ENCODE results near the gene IRF7. TPM values are rescaled to one million over a fixed set of nuclear protein-coding genes. Genes with fewer than 3 reads are reported as not detected.
"Not testable (repeated sequence)": the region's sequence is repeated elsewhere in the genome, so short reads cannot be mapped to it uniquely, and the experiment has no call there.

IRF7 gene
- total RNA-seq, 2 experiments from 2014 or later = 83.2 to 92.7 TPM

DNA sequence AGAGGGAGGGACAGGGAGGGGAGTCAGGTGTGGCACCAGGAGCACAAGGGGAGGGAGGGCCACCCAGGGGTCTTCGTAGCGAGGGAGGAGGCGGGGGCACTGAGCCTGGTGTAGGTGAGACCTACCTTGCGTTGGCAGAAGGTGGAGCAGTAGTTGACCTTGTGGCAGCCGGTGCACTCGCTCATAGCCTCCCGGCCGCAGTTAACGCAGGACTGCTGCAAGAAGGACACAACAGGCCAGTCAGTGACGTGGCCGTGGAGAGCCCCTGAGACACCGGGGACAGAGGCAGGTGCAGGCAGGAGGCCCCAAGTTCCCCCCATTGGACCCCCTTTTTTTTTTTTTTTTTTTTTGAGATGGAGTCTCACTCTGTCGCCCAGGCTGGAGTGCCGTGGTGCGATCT is 38.1 kb upstream of the IRF7 start:
- CTCF ChIA-PET = no interaction called here
- Mint-ChIP-seq H3K27me3 (ENCODE audit: low read depth) (no peaks in the 10 kb centered on the region), H3K4me3 (no peak overlapping the region), H3K27ac (no peak overlapping the region), H3K36me3 (ENCODE audit: low read depth) (peaks cover 15% of the 10 kb centered on the region), H3K4me1 (ENCODE audit: low read depth) (no peaks in the 10 kb centered on the region), H3K9me3 (no peaks in the 10 kb centered on the region)
- intact Hi-C loops (cut with micrococcal nuclease) = no loop called here
- DNase-seq = no peak

DNA sequence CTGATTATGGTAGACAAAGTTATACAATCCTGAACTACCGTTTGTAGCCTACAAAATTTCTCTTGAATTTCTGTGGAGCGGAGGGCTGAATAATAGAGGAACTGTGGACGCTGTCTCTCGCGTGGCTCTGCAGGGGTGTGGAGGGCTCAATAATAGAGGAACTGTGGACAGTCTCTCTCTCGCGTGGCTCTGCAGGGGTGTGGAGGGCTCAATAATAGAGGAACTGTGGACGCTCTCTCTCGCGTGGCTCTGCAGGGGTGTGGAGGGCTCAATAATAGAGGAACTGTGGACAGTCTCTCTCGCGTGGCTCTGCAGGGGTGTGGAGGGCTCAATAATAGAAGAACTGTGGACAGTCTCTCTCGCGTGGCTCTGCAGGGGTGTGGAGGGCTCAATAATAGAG is 37.4 kb upstream of the IRF7 start:
- DNase-seq; H3K4me1 Mint-ChIP-seq (ENCODE audit: low read depth); H3K4me3 Mint-ChIP-seq; H3K27me3 Mint-ChIP-seq (ENCODE audit: low read depth); H3K27ac Mint-ChIP-seq; H3K9me3 Mint-ChIP-seq; intact Hi-C loops (cut with micrococcal nuclease): not testable (repeated sequence)
- H3K36me3 Mint-ChIP-seq (ENCODE audit: low read depth) = peaks cover 15% of the 10 kb centered on the region
- CTCF ChIA-PET = interaction anchor here (0.6 kb wide), 1 partner anchor 29 kb away, joined by 4 read pairs; no protein-coding TSS in a partner anchor

DNA sequence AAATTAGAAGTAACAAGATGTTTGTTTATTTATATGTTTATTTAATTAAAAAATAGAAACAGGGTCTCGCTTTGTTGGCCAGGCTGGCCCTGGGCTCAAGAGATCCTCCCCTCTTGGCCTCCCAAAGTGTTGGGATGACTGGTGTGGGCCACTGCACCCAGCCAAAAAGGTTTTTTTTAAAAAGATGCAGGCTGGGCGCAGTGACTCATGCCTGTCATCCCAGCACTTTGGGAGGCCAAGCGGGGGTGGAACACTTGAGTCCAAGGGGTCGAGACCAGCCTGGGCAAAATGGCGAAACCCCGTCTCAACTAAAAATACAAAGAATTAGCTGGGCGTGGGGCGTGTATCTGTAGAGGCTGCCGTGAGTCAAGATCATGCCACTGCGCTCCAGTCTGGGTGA is 34.7 kb upstream of the IRF7 start:
- no peaks in the 10 kb centered on the region for H3K4me1 Mint-ChIP-seq (ENCODE audit: low read depth)
- no peaks in the 10 kb centered on the region for H3K27me3 Mint-ChIP-seq (ENCODE audit: low read depth)
- no peak overlapping the region for H3K4me3 Mint-ChIP-seq
- intact Hi-C loops (cut with micrococcal nuclease) = no loop called here
- H3K27ac Mint-ChIP-seq = no peak overlapping the region
- no peaks in the 10 kb centered on the region for H3K9me3 Mint-ChIP-seq
- CTCF ChIA-PET = interaction anchor here (0.7 to 1.7 kb wide), 2 partner anchors 72 to 91 kb away, joined by 3 to 7 read pairs; no protein-coding TSS in a partner anchor
- no peak for DNase-seq
- peaks cover 18% of the 10 kb centered on the region for H3K36me3 Mint-ChIP-seq (ENCODE audit: low read depth)

DNA sequence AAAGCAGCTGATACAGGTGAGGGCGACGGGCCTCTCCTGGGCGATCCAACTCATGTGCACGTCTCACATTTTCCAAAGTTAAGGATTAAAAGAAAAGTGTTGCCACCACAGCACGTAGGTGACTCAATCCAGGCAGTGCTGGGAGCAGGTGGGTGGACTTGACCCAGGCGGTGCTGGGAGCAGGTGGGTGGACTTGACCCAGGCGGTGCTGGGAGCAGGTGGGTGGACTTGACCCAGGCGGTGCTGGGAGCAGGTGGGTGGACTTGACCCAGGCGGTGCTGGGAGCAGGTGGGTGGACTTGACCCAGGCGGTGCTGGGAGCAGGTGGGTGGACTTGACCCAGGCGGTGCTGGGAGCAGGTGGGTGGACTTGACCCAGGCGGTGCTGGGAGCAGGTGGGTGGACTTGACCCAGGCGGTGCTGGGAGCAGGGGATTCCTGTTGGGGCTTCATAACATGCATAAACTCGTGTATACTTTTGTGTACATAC is 32.0 kb upstream of the IRF7 start:
- CTCF ChIA-PET, H3K9me3 Mint-ChIP-seq: not testable (repeated sequence)
- H3K36me3 Mint-ChIP-seq (ENCODE audit: low read depth) = peaks cover 13% of the 10 kb centered on the region

DNA sequence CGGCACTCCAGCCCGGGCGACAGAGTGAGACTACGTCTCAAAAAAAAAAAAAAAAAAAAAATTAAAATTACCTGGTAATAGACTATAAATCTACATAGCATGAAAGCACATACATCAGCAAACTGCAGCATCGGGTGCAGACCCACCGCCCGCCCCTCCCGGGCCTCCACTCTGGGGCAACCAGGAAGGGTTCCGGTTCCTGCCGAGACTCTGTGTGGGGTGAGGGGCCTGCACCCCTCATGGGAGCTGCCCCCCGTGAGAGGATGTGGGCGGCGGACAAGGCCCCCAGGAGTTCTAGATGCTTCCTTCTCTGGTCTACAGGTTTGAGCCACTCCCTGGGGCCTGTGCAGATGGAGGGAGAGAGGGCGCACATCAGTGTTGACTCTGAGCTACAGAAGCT is 30.5 kb upstream of the IRF7 start:
- CTCF ChIA-PET = interaction anchor here (0.5 to 0.9 kb wide), 3 partner anchors 10 to 376 kb away, joined by 3 to 4 read pairs (median 3); no protein-coding TSS in a partner anchor
- intact Hi-C loops (cut with micrococcal nuclease) = no loop called here
- H3K4me1 Mint-ChIP-seq (ENCODE audit: low read depth) = no peaks in the 10 kb centered on the region
- H3K36me3 Mint-ChIP-seq (ENCODE audit: low read depth) = peaks cover 8% of the 10 kb centered on the region
- H3K27me3 Mint-ChIP-seq (ENCODE audit: low read depth) = no peaks in the 10 kb centered on the region
- H3K27ac Mint-ChIP-seq = no peak overlapping the region
- H3K9me3 Mint-ChIP-seq = no peaks in the 10 kb centered on the region
- no peak for DNase-seq
- no peak overlapping the region for H3K4me3 Mint-ChIP-seq

More for the DNA sequence above, 32.0 kb upstream of the IRF7 start:
- H3K27me3 Mint-ChIP-seq (ENCODE audit: low read depth); H3K4me1 Mint-ChIP-seq (ENCODE audit: low read depth); DNase-seq; intact Hi-C loops (cut with micrococcal nuclease); H3K27ac Mint-ChIP-seq; H3K4me3 Mint-ChIP-seq: not testable (repeated sequence)

DNA sequence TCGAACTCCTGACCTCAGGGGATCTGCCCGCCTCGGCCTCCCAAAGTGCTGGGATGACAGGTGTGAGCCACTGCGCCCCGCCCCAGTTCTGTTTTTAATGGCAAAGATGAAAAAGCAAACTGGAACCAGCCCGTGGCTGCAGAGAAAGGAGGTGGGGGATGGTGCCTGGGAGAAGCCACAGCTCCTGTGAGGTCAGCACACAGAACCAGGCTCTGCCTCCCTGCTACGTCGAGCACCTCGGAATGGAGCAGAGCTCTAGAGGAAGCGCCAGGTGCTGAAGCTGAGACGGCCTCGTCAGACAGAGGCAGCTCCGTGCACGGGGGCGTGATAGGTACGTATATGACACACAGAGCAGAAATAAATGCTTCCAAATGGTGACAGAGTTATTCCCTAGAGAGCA is 29.8 kb upstream of the IRF7 start:
- intact Hi-C loops (cut with micrococcal nuclease) = no loop called here
- no peaks in the 10 kb centered on the region for H3K4me1 Mint-ChIP-seq (ENCODE audit: low read depth)
- CTCF ChIA-PET = interaction anchor here (0.5 to 0.9 kb wide), 2 partner anchors 55 to 375 kb away, joined by 3 to 4 read pairs; no protein-coding TSS in a partner anchor
- no peaks in the 10 kb centered on the region for H3K9me3 Mint-ChIP-seq
- H3K36me3 Mint-ChIP-seq (ENCODE audit: low read depth) = peaks cover 6% of the 10 kb centered on the region
- H3K4me3 Mint-ChIP-seq = no peak overlapping the region
- no peak for DNase-seq
- H3K27me3 Mint-ChIP-seq (ENCODE audit: low read depth) = no peaks in the 10 kb centered on the region
- no peak overlapping the region for H3K27ac Mint-ChIP-seq

DNA sequence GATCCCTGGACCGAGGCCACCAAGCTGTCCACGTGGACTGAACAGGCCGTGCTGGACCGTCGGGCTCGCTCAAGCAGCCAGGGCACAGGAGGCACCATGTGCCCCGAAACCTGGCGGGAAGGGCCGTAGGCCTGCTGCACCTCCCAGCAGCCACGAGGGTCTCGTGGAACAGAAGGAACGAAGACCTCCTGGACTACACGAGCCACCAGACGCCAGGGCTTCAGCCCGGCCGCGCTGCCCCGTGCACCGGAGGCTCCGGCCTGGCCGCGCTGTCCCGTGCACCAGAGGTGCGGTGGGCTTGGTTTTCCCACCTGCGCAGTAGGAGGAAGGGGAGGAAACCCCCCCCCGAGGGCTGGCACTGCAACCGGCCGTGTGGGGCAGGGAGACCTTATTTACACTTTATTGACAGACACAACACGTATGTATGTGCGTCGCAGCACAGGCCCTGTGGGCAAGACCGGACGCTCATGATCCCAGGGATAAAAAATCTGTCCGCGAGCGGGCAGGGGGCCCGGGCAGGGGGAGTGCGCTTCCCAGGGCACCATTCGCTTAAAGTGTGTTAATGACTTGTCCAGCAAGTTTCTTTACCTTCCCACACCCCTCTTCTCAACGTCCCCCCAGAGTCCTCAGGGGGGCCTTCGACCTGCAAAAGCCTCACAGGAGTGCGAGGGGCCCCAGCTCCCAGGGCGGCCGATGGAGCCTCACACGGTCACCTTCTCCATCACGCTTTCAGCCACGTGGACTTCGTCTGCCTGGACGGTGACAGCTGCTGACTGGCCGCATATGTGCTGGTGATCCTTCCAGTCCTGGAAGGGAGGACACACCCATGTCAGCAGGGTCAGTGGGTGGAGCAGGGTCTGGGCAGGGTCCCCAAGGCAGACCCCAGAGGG is 28.3 kb upstream of the IRF7 start:
- Mint-ChIP-seq H3K27ac (no peak overlapping the region), H3K4me1 (ENCODE audit: low read depth) (peaks cover 3% of the 10 kb centered on the region), H3K4me3 (no peak overlapping the region), H3K9me3 (no peaks in the 10 kb centered on the region), H3K27me3 (ENCODE audit: low read depth) (peaks cover 3% of the 10 kb centered on the region), H3K36me3 (ENCODE audit: low read depth) (peaks cover 6% of the 10 kb centered on the region)
- CTCF ChIA-PET = no interaction called here
- intact Hi-C loops (cut with micrococcal nuclease) = no loop called here
- DNase-seq = no peak

DNA sequence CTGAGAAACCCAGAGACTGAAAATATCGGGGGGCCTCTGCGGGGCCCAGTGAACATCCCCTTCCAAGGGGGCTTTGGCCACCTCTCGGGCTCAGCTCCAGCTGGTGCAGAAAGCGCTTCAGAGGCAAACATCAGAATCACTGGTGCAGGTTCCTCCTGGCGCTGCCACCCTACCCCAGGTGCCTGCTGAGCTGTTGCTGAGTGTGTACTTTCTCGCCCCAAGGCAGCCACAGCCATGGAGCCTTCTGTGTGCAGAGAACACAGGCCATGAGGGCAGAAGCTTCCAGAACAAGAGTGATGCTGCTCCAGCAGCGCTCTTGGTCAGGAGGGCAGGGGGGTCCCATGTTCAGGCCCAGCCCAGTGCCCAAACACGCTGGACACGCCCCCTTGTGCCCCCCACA is 27.6 kb upstream of the IRF7 start:
- Mint-ChIP-seq H3K27me3 (ENCODE audit: low read depth) (peaks cover 10% of the 10 kb centered on the region), H3K4me3 (no peak overlapping the region), H3K36me3 (ENCODE audit: low read depth) (peaks cover 5% of the 10 kb centered on the region), H3K27ac (no peak overlapping the region), H3K4me1 (ENCODE audit: low read depth) (peaks cover 9% of the 10 kb centered on the region), H3K9me3 (no peaks in the 10 kb centered on the region)
- DNase-seq = no peak
- intact Hi-C loops (cut with micrococcal nuclease) = no loop called here
- CTCF ChIA-PET = no interaction called here

DNA sequence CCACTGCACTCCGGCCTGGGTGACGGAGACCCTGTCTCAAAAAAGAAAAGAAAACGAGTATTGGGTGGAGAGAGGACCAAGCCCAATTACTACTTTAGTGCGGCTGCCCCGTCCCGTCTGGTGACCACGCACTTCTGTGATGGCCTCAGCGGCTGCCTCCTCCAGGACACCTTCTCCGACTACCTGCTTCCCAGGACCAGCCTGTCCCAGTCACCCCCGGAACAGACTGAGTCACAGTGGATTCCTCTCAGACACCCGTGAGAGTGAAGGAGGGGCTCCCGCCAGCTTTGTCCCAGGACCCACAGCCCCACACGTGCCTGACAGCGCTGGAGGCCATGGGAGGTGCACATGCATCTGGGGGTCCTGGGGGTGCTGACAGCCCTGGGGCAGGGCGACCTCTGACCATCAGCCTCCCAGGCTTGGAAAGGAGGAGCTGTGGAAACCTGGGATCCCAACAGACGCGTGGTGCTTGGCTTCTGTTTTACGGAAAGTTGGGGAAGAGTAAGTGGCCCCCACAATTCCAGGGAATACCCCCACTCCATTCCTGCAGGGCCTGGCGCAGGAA is 26.1 kb upstream of the IRF7 start:
- Mint-ChIP-seq H3K27me3 (ENCODE audit: low read depth) (peaks cover 17% of the 10 kb centered on the region), H3K36me3 (ENCODE audit: low read depth) (peaks cover 5% of the 10 kb centered on the region), H3K27ac (no peak overlapping the region), H3K4me1 (ENCODE audit: low read depth) (peaks cover 15% of the 10 kb centered on the region), H3K9me3 (no peaks in the 10 kb centered on the region), H3K4me3 (no peak overlapping the region)
- intact Hi-C loops (cut with micrococcal nuclease) = no loop called here
- DNase-seq = no peak
- CTCF ChIA-PET = no interaction called here

DNA sequence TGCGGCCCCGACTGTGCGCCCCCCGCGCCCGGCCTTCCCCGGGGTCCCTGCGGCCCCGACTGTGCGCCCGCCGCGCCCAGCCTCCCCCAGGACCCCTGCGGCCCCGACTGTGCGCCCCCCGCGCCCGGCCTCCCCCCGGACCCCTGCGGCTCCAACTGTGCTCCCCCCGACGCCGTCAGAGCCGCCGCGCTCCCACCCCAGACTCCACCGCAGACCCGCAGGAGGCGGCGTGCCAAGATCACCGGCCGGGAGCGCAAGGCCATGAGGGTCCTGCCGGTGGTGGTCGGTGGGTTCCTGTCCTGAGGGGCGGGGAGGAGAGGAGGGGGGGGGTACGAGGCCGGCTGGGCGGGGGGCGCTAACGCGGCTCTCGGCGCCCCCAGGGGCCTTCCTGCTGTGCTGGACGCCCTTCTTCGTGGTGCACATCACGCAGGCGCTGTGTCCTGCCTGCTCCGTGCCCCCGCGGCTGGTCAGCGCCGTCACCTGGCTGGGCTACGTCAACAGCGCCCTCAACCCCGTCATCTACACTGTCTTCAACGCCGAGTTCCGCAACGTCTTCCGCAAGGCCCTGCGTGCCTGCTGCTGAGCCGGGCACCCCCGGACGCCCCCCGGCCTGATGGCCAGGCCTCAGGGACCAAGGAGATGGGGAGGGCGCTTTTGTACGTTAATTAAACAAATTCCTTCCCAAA is 24.4 kb upstream of the IRF7 start:
- Mint-ChIP-seq H3K27me3 (ENCODE audit: low read depth) (peaks cover 25% of the 10 kb centered on the region), H3K36me3 (ENCODE audit: low read depth) (no peaks in the 10 kb centered on the region), H3K4me3 (no peak overlapping the region), H3K4me1 (ENCODE audit: low read depth) (peaks cover 19% of the 10 kb centered on the region), H3K9me3 (no peaks in the 10 kb centered on the region), H3K27ac (no peak overlapping the region)
- CTCF ChIA-PET = no interaction called here
- no peak for DNase-seq
- intact Hi-C loops (cut with micrococcal nuclease) = no loop called here

DNA sequence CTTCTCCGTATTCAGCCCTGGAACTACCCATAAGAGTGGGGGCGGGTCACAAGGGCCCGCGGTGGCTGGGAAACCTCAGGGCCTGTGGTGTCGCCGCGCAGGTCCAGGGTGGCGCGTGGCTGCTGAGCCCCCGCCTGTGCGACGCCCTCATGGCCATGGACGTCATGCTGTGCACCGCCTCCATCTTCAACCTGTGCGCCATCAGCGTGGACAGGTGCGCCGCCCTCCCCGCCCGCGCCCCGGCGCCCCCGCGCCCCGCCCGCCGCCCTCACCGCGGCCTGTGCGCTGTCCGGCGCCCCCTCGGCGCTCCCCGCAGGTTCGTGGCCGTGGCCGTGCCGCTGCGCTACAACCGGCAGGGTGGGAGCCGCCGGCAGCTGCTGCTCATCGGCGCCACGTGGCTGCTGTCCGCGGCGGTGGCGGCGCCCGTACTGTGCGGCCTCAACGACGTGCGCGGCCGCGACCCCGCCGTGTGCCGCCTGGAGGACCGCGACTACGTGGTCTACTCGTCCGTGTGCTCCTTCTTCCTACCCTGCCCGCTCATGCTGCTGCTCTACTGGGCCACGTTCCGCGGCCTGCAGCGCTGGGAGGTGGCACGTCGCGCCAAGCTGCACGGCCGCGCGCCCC is 23.7 kb upstream of the IRF7 start:
- peaks cover 19% of the 10 kb centered on the region for H3K4me1 Mint-ChIP-seq (ENCODE audit: low read depth)
- CTCF ChIA-PET = no interaction called here
- no peaks in the 10 kb centered on the region for H3K36me3 Mint-ChIP-seq (ENCODE audit: low read depth)
- H3K4me3 Mint-ChIP-seq = no peak overlapping the region
- DNase-seq = no peak
- peaks cover 25% of the 10 kb centered on the region for H3K27me3 Mint-ChIP-seq (ENCODE audit: low read depth)
- intact Hi-C loops (cut with micrococcal nuclease) = no loop called here
- no peak overlapping the region for H3K27ac Mint-ChIP-seq
- no peaks in the 10 kb centered on the region for H3K9me3 Mint-ChIP-seq
